Esophagus squamous epithelium (tissue), 4 donors: ENCODE data around the gene ERC2.

ENCODE experiments used
- POLR2A ChIP-seq, 4 donors: fragments of 450-650 bp; IDR thresholded peaks; one replicate each; pipeline ENCODE4 v1.6.1; 2017; ENCODE audit warnings: antibody characterized with exemption in 4 of 4, mild to moderate bottlenecking in 4 of 4, moderate library complexity in 3 of 4
- TF ChIP-seq, protein P1 (sequence below), 6 experiments: fragments of 450-650 bp in 4 of 6; fragments of 200-600 bp in 2 of 6; sonication (generic) in 2 of 6; IDR thresholded peaks; one replicate each; pipeline ENCODE4 v1.5.1; 2016 to 2019; ENCODE audit warnings: antibody characterized with exemption in 6 of 6, mild to moderate bottlenecking in 4 of 6, moderate library complexity in 4 of 6

DNA sequence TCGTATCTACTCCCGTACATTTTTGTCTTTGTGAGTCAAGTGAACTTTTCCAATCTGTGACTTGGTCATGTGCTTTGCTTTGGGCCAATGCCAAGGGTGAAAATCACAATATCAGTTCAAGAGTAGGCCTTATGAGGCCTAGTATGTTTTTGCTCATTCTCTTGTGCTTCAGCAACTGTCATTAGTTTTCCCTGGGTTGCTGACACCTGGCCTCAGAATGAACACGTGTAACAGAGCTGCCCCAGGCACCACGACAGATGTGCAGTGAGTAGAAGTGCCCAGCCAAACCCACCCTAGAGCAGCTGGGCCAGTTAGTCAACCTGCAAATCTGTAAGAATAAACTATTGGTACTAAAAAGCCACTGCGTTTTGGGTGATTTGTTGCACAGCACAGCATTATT is 520.9 kb downstream of the ERC2 start:
- TF ChIP-seq, protein P1, sequence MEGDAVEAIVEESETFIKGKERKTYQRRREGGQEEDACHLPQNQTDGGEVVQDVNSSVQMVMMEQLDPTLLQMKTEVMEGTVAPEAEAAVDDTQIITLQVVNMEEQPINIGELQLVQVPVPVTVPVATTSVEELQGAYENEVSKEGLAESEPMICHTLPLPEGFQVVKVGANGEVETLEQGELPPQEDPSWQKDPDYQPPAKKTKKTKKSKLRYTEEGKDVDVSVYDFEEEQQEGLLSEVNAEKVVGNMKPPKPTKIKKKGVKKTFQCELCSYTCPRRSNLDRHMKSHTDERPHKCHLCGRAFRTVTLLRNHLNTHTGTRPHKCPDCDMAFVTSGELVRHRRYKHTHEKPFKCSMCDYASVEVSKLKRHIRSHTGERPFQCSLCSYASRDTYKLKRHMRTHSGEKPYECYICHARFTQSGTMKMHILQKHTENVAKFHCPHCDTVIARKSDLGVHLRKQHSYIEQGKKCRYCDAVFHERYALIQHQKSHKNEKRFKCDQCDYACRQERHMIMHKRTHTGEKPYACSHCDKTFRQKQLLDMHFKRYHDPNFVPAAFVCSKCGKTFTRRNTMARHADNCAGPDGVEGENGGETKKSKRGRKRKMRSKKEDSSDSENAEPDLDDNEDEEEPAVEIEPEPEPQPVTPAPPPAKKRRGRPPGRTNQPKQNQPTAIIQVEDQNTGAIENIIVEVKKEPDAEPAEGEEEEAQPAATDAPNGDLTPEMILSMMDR (IDR thresholded peaks at IDR 0.05): no peak
- TF ChIP-seq POLR2A (IDR thresholded peaks at IDR 0.05): no peak
